BJ (cell line): Measurements from ENCODE around the gene MARCHF3. TPM values are rescaled to one million over a fixed set of nuclear protein-coding genes. Genes with fewer than 3 reads are reported as not detected.

Experiments
- CTCF ChIA-PET: fragments of 350-600 bp; formaldehyde crosslinking; extraction: SDS; loops from one replicate; lab custom pipeline; 2021; ENCODE audit warnings: antibody characterized with exemption, inconsistent platforms; lab: Yijun Ruan, JAX
- POLR2A ChIA-PET: fragments of 300-600 bp; sonication (Branson Sonifier 250); formaldehyde crosslinking; extraction: SDS; loops from one replicate; lab custom pipeline; 2021; ENCODE audit warnings: antibody characterized with exemption; lab: Charles Lee
- DNase-seq: peaks from one replicate; pipeline ENCODE4 v3.0.0-alpha.2; 2011; ENCODE audit warnings: low read depth
- H3K27me3 ChIP-seq: 2 replicates; pipeline ENCODE4 v1.6.0; 2011; ENCODE audit warnings: low read length; ENCODE audit not compliant: control insufficient read depth, insufficient read depth
- H3K36me3 ChIP-seq: 2 replicates; pipeline ENCODE4 v1.5.1; 2011; ENCODE audit warnings: low read length; ENCODE audit not compliant: control insufficient read depth, insufficient read depth
- H3K4me3 ChIP-seq: 2 replicates; pipeline ENCODE4 v1.5.1; 2011; ENCODE audit warnings: low read depth, mild to moderate bottlenecking, control low read depth, low read length
- CTCF ChIP-seq: IDR thresholded peaks from 2 replicates; pipeline ENCODE4 v1.5.1; 2011; ENCODE audit warnings: low read depth, mild to moderate bottlenecking, control low read depth, inconsistent platforms, low read length, moderate library complexity; ENCODE audit not compliant: insufficient read depth
- polyA plus RNA-seq: library from polyadenylated mRNA; depleted of rRNA; stranded (reverse); fragments of >200 nt; gene quantifications from 2 replicates; pipeline ENCODE4 v1.2.3, GENCODE V29; 2011

The MARCHF3 gene
- polyA plus RNA-seq, 1 experiment = 8.6 TPM

DNA sequence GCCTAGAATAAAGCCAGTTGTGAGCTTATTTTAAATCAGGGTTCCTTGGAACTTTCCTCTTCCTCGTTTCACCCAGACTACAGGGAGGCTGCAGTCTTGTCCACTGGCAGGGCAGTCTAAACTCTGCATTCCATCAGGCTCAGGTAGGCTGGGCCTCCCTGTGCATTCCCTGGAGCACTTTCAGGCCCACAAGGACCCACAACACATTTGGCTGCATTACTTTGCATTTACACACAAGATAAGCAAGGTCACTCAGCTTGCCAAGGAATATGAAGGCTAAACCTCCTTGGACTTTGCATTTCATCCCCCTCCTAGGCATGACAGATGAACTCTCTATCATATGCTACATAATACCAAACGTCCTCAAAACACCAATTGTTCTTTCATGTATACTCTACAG, 104.2 kb downstream of the MARCHF3 start:
- H3K4me3 ChIP-seq = no peak overlapping the region
- DNase-seq = no peak
- no peaks in the 10 kb centered on the region for H3K36me3 ChIP-seq
- TF ChIP-seq CTCF = no peak
- ChIA-PET POLR2A (no interaction called here), CTCF (no interaction called here)
- H3K27me3 ChIP-seq = no peaks in the 10 kb centered on the region

- no peak for DNase-seq
- H3K36me3 ChIP-seq = no peaks in the 10 kb centered on the region
- H3K27me3 ChIP-seq = no peaks in the 10 kb centered on the region
- H3K4me3 ChIP-seq = no peak overlapping the region
- ChIA-PET POLR2A (no interaction called here), CTCF (no interaction called here)
- no peak for TF ChIP-seq CTCF
Observed at GRCh38 chr5:126925482-126925881, 104.9 kb downstream of the MARCHF3 start.

- ChIA-PET CTCF (no interaction called here), POLR2A (no interaction called here)
- Histone ChIP-seq H3K36me3 (no peaks in the 10 kb centered on the region), H3K4me3 (no peak overlapping the region), H3K27me3 (no peaks in the 10 kb centered on the region)
- TF ChIP-seq CTCF = no peak
- DNase-seq = no peak
Observed at GRCh38 chr5:126924331-126925033, 105.9 kb downstream of the MARCHF3 start.

DNA sequence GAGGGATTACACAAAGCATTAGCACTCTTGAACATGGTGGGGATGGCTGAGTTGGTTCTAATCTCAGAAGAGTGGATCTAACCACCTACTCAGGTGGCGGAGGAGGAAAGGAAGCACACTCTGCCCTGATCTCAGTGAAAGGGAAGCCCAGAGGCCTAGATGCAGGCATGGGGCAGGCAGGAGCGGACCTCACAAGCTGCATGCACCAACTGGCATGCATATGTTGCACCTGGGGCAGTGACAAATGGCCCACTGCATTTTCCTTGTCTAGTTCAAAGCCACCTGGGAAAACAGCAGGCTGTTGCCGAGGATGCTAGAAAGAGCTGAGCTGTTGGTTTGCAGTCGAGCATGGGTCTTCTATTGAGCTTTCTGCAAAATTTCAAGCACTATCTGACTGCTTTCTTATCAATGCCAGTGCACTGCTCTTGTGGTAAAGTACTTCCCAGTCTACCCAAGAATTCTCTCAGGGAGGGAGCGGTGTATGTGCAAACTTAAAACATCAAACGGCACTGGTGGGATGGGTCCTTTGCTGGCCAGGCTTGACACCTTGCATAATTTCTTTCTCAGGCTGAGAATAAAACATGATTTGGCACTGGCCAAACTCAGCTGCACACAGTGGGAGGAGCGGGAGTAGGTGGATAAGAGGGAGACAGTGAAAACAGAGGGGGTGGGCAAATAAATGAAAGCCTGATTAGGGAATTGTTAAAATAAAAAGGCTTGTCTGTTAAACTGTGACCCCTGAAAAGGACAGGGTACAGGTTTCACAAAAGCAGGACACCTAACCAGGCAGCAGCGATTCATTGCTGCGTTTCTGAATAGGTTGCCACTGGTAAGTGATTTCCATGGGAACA, 108.9 kb downstream of the MARCHF3 start:
- ChIA-PET CTCF (interaction anchor here (1.4 kb wide), 1 partner anchor 10 kb away, joined by 3 read pairs; no protein-coding TSS in a partner anchor), POLR2A (no interaction called here)
- Histone ChIP-seq H3K27me3 (no peaks in the 10 kb centered on the region), H3K36me3 (no peaks in the 10 kb centered on the region), H3K4me3 (no peak overlapping the region)
- DNase-seq = no peak
- no peak for TF ChIP-seq CTCF

DNA sequence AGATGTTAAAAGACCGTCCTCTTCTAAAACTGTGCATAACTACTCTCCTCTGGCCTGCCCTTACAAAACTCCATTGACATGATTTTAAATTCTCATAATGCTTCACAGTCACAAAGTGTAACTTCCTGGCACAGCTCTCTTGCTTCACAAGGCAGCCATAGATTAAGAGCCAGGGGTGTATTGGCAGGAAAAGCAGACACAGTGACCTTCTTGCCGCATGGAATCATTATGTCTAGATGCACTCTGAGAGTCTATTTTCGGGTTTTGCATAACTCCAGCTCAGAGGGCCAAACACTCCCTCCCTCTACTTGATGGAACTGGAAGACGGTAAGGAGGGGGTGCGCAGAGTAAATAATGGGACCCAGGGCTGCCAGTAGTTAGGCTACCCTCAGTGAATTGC, 110.1 kb downstream of the MARCHF3 start:
- no peak for TF ChIP-seq CTCF
- ChIA-PET POLR2A (no interaction called here), CTCF (interaction anchor here (1.4 kb wide), 1 partner anchor 9 kb away, joined by 3 read pairs; no protein-coding TSS in a partner anchor)
- H3K27me3 ChIP-seq = no peaks in the 10 kb centered on the region
- no peak overlapping the region for H3K4me3 ChIP-seq
- no peaks in the 10 kb centered on the region for H3K36me3 ChIP-seq
- DNase-seq = no peak
